Neural progenitor cell (in vitro differentiated cells): ENCODE results near the gene NHSL1.

Source experiments
- EZH2phosphoT487 ChIP-seq: fragments of 200-600 bp; sonication (generic); IDR thresholded peaks from 2 replicates; pipeline ENCODE4 v1.6.1; 2017; ENCODE audit warnings: antibody characterized with exemption
- TF ChIP-seq, protein P1 (sequence below): fragments of 200-600 bp; sonication (generic); IDR thresholded peaks from 2 replicates; pipeline ENCODE4 v1.5.1; 2017; ENCODE audit warnings: antibody characterized with exemption, mild to moderate bottlenecking

DNA sequence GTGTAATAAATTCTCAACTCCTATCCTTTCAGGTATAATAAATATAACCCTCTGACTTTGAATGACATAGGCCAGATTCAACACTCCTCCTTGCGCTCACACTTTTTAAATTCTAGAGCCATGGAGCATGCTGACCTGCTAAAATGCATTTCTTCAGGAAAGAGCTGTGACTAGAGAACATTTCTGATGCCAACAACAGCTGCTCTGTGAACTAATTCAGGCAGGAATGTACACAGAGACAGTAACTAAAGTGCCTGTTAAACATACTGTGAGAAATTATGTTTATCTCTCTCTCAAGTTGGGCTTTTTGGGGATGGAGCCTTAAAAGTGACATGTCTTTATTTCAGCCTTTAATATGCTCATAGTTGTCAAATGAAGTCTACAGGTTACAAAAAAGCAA, 8.3 kb downstream of the NHSL1 start:
- TF ChIP-seq, protein P1, sequence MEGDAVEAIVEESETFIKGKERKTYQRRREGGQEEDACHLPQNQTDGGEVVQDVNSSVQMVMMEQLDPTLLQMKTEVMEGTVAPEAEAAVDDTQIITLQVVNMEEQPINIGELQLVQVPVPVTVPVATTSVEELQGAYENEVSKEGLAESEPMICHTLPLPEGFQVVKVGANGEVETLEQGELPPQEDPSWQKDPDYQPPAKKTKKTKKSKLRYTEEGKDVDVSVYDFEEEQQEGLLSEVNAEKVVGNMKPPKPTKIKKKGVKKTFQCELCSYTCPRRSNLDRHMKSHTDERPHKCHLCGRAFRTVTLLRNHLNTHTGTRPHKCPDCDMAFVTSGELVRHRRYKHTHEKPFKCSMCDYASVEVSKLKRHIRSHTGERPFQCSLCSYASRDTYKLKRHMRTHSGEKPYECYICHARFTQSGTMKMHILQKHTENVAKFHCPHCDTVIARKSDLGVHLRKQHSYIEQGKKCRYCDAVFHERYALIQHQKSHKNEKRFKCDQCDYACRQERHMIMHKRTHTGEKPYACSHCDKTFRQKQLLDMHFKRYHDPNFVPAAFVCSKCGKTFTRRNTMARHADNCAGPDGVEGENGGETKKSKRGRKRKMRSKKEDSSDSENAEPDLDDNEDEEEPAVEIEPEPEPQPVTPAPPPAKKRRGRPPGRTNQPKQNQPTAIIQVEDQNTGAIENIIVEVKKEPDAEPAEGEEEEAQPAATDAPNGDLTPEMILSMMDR: no peak
- no peak for TF ChIP-seq EZH2phosphoT487
